Progenitor cell of endocrine pancreas (in vitro differentiated cells): Measurements from ENCODE around the gene CDK4. TPM values are rescaled to one million over a fixed set of nuclear protein-coding genes. Genes with fewer than 3 reads are reported as not detected.

ENCODE experiments used
- DNase-seq: peaks from one replicate; pipeline ENCODE4 v3.0.0; 2021; ENCODE audit warnings: low spot score; ENCODE audit not compliant: unreplicated experiment
- H3K27ac Mint-ChIP-seq: 2 replicates; pipeline ENCODE4 v1.8.0; 2021; ENCODE audit warnings: mild to moderate bottlenecking, moderate library complexity, mixed read lengths
- H3K27me3 Mint-ChIP-seq: 2 replicates; pipeline ENCODE4 v1.8.0; 2021; ENCODE audit warnings: mixed read lengths
- H3K36me3 Mint-ChIP-seq: 2 replicates; pipeline ENCODE4 v1.8.0; 2022; ENCODE audit warnings: mixed read lengths; ENCODE audit not compliant: insufficient read depth
- H3K4me1 Mint-ChIP-seq: 2 replicates; pipeline ENCODE4 v1.8.0; 2021; ENCODE audit warnings: low read depth, mixed read lengths
- H3K4me3 Mint-ChIP-seq: 2 replicates; pipeline ENCODE4 v1.8.0; 2021; ENCODE audit warnings: low read depth, mild to moderate bottlenecking, moderate library complexity, mixed read lengths
- H3K9me3 Mint-ChIP-seq: 2 replicates; pipeline ENCODE4 v1.8.0; 2021; ENCODE audit warnings: low read depth, mixed read lengths
- total RNA-seq: library from RNA; stranded (reverse); gene quantifications from 2 replicates; pipeline ENCODE4 v1.2.1, GENCODE V29; 2021
- TF ChIP-seq, protein P1 (sequence below): fragments of 200-600 bp; sonication (generic); IDR thresholded peaks from one replicate; pipeline ENCODE4 v1.5.0; 2021; ENCODE audit warnings: antibody characterized with exemption, mild to moderate bottlenecking; ENCODE audit not compliant: unreplicated experiment

Gene CDK4
- total RNA-seq, 1 donor from 2014 or later: 208 TPM

DNA sequence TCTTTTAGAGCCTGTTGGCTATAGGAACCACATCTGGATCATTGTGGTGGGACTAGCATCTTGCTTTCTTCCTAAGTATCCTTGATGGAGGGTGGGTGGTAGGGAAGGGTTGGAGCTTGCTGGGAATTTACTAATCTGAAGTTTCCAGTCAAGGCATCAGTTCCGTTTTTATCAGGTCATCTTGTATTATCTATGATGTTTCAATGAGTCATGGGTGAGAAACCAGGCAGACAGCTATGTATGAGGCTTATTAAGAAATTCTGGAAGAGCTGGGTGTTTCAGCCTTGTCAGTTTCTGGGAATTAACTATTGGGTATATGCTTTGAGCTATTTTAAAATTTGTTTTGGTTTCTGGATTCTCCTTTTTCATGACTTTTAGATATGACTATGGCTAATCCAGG lies 41.8 kb upstream of the CDK4 start:
- Mint-ChIP-seq H3K27me3 (no peaks in the 10 kb centered on the region), H3K36me3 (peaks cover 10% of the 10 kb centered on the region), H3K4me1 (no peaks in the 10 kb centered on the region), H3K9me3 (no peaks in the 10 kb centered on the region), H3K27ac (no peak overlapping the region), H3K4me3 (no peak overlapping the region)
- TF ChIP-seq, protein P1, sequence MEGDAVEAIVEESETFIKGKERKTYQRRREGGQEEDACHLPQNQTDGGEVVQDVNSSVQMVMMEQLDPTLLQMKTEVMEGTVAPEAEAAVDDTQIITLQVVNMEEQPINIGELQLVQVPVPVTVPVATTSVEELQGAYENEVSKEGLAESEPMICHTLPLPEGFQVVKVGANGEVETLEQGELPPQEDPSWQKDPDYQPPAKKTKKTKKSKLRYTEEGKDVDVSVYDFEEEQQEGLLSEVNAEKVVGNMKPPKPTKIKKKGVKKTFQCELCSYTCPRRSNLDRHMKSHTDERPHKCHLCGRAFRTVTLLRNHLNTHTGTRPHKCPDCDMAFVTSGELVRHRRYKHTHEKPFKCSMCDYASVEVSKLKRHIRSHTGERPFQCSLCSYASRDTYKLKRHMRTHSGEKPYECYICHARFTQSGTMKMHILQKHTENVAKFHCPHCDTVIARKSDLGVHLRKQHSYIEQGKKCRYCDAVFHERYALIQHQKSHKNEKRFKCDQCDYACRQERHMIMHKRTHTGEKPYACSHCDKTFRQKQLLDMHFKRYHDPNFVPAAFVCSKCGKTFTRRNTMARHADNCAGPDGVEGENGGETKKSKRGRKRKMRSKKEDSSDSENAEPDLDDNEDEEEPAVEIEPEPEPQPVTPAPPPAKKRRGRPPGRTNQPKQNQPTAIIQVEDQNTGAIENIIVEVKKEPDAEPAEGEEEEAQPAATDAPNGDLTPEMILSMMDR: no peak
- DNase-seq: no peak

DNA sequence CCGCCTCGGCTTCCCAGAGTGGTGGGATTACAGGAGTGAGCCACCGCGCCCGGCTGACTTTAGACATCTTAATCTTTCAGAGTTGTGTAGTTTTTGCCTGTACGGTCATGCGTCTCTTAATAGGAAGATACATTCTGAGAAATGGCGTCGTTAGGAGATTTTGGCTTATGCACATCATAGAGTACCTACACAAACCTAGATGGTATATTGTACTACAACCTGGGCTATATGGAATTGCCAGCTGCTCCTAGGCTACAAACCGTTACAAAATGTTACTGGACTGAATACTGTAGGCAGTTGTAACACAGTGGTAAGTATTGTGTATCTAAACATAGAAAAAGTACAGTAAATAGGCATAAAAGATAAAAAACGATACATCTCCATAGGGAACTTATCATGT lies 31.8 kb upstream of the CDK4 start:
- Mint-ChIP-seq H3K4me1 (peaks cover 12% of the 10 kb centered on the region), H3K27me3 (no peaks in the 10 kb centered on the region), H3K9me3 (no peaks in the 10 kb centered on the region), H3K27ac (peak overlapping the region; percentile 24), H3K36me3 (peaks cover 13% of the 10 kb centered on the region), H3K4me3 (peak overlapping the region; percentile 66)
- no peak for DNase-seq
- TF ChIP-seq, protein P1: no peak

DNA sequence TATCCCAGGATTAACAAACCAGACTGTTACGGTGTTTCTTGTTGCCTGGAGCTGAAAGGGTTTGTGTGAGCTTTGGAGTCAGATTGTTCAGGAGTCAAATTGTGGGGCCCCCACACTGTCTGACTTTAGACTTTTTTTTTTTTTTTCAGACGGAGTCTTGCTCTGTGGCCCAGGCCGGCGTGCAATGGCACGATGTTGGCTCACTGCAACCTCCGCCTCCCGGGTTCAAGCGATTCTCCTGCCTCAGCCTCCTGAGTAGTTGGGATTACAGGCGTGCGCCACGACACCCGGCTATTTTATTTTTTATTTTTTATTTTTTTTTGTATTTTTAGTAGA lies 31.3 kb upstream of the CDK4 start:
- peaks cover 12% of the 10 kb centered on the region for H3K4me1 Mint-ChIP-seq
- peak overlapping the region; percentile 100 for H3K4me3 Mint-ChIP-seq
- TF ChIP-seq, protein P1: no peak
- H3K36me3 Mint-ChIP-seq: peaks cover 12% of the 10 kb centered on the region
- H3K27ac Mint-ChIP-seq: no peak overlapping the region
- H3K27me3 Mint-ChIP-seq: no peaks in the 10 kb centered on the region
- no peaks in the 10 kb centered on the region for H3K9me3 Mint-ChIP-seq
- no peak for DNase-seq

DNA sequence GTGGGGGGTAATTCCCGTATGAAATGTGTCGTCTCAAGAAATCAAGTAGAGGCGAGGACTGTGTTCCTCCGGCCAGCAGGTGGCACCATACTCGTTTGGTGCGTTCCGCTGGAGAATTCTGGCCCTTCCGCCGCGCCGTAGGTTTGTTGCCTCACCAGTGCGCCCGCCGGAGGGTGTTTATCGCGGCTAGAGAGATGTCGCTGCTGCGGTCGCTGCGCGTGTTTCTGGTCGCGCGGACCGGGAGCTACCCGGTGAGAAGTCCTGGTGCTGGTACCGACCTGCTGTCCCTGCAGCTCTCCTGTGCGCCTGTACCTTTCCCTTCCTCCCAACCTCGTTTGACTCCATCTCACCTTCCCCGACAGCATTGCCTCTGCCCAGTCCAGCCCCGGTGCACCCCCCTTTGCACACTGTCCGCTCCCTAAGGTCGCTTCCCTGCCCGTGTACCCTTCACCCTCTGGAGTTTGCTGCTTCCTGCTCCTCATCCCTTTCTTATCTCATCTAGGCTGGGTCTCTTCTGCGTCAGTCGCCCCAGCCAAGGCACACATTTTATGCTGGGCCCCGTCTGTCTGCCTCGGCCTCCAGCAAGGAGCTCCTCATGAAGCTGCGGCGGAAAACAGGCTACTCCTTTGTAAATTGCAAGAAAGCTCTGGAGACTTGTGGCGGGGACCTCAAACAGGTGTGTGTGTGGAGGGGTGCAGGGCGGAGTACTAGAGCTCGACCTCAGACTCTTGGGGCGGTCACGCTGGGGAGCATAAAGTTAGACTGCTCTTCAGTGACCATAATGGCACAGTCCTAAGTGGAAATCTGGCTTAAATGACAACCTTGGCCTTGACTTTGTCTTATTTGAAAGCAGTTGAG lies 30.7 kb upstream of the CDK4 start, which contains the start of gene TSFM:
Gene TSFM (plus strand): TSS at position 180 of the 858 bp plus-strand sequence. CDS start 15 bp downstream, at position 195.
- peaks cover 12% of the 10 kb centered on the region for H3K4me1 Mint-ChIP-seq
- TF ChIP-seq, protein P1: peak; percentile 99
- peak; percentile 93 for DNase-seq
- no peaks in the 10 kb centered on the region for H3K27me3 Mint-ChIP-seq
- peak within 1 kb of the TSS; percentile 96 for H3K27ac Mint-ChIP-seq
- H3K36me3 Mint-ChIP-seq: peaks cover 11% of the 10 kb centered on the region
- H3K4me3 Mint-ChIP-seq: peak within 1 kb of the TSS; percentile 100
- H3K9me3 Mint-ChIP-seq: no peaks in the 10 kb centered on the region

DNA sequence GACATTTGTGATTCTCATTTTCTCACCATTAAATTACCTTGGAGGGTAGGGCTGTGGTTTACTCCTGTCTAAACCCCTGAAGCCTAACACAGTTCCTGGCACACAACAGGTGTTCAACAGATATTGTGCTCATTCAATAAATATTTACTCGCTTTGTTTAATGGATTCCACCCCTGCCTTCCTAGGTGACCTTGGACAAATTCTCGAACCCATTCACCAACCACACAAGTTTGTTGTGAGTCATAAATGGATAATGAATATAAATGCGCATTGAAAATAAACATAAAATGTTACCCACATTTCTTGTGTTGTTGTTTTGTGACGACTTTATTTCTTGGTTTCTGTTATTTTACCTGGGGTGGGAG lies 30.1 kb upstream of the CDK4 start:
- Mint-ChIP-seq H3K9me3 (no peaks in the 10 kb centered on the region), H3K27ac (peak overlapping the region; percentile 96), H3K4me1 (peaks cover 12% of the 10 kb centered on the region), H3K4me3 (peak overlapping the region; percentile 100), H3K27me3 (no peaks in the 10 kb centered on the region), H3K36me3 (peaks cover 9% of the 10 kb centered on the region)
- TF ChIP-seq, protein P1: no peak
- no peak for DNase-seq
